ENCODE results near the gene CXCL12. TPM values are rescaled to one million over a fixed set of nuclear protein-coding genes. Genes with fewer than 3 reads are reported as not detected.
A peak's percentile ranks its signal among the peaks of the same experiment; 100 is the strongest.

CXCL12 gene
- polyA plus RNA-seq, 1 donor from 2014 or later = not detected

DNA sequence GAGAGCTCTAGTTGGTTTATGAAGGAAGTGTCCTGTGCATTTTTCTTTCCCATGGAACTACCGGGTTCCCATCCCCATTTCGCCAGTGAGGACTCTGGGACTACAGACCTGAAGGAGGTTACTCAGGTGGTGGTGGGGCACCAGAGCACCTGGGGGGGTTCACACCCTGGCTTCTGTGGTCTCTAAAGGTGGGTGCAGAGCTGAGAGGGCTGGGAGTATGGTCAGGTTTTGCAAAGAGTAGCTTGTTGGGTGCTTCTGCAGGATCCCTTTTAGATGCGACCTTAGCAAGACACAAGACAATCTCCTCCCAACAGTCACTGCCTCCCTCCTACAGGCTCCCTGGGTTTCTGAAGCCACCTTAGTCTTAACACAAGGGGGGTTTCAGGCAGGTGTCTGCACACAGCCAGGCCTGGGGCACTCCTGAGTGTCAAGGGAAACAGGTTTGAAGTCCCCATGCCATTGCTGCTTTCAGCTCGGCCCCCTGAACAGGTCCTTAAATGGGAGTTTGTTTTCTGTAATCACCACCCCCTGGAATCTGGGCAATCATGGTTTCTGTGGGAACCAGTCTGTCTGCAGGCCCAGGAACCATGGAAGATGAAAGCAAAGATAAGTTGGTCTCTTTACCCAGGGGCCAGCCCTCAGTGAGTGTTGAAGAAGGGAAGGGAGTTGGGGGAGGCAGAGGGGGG lies 9.9 kb upstream of the CXCL12 start:
- Mint-ChIP-seq H3K4me3 (no peak overlapping the region), H3K36me3 (peaks cover 1% of the 10 kb centered on the region), H3K27ac (no peak overlapping the region), H3K4me1 (no peaks in the 10 kb centered on the region), H3K27me3 (no peaks in the 10 kb centered on the region), H3K9me3 (peaks cover 0 to 3% (median 0%) of the 10 kb centered on the region in 3 donors)

DNA sequence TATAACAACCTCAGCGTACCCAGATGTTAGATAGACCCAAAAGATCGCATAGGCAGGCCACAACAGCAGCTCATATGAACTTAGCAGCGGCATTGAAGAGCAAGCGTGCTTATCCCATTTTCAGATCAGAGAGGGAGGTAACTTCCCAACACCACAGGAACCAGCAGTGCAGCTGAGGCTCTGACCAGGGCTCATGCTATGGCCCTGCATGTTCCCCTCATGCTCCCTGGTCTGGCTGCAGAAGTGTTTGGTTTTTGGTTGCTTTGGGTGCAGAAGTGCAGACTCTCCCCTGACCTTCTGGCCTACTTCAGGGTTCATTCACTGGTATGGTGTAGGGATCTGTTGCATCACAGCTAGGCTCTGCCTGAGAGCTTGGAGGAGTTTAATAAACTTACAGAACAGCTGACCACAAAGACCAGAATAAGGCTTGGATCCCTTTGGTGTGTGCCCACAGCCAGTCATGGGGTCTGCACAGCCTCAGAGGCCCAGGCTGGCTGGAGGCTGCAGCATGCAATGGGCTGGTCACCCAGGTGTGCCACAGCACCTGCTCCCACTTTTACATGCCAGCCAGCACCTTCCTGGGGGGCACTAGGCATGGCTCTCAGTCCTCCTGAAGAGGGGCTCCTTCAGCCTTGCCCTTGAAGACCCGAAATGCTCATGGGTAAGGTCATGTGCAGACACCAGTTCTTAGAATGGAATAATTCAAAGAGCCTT lies 9.1 kb upstream of the CXCL12 start:
- H3K4me1 Mint-ChIP-seq = no peaks in the 10 kb centered on the region
- H3K36me3 Mint-ChIP-seq = peaks cover 1% of the 10 kb centered on the region
- H3K27ac Mint-ChIP-seq = peak overlapping the region in 1 of 3 donors; percentile 52
- no peaks in the 10 kb centered on the region for H3K27me3 Mint-ChIP-seq
- peaks cover 0 to 3% (median 0%) of the 10 kb centered on the region in 3 donors for H3K9me3 Mint-ChIP-seq
- H3K4me3 Mint-ChIP-seq = no peak overlapping the region

DNA sequence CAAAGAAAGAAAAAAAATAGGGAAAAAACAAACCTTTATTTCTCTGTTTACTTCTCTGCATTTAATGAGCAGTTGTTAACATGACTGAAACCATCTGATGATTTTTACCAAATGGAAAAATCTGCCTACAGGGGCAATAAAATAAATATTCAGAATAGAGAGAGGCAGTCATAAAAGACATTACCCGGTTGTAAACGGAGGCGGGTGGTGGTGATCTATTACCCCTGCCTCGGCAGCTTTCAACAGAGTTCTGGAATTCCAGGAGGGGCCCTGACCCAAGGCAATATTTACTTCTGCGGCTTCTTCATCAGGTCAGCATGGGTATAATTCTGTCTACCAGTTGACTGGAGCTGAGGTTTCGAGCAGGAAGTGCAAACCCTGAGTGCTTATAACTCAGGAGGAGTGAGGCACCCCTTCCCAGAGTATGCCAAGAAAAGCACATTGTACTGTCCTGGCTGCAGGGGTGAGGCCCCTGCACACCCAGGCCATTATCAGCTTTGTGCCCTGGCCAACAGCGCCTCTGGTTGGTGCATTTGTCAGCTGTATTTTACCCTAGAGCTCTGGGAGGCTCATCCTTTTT lies 8.2 kb upstream of the CXCL12 start:
- Mint-ChIP-seq H3K9me3 (peaks cover 0 to 3% (median 0%) of the 10 kb centered on the region in 3 donors), H3K36me3 (peaks cover 1% of the 10 kb centered on the region), H3K27ac (peak overlapping the region in 1 of 3 donors; percentile 52), H3K4me1 (no peaks in the 10 kb centered on the region), H3K27me3 (peaks cover 3% of the 10 kb centered on the region), H3K4me3 (no peak overlapping the region)

DNA sequence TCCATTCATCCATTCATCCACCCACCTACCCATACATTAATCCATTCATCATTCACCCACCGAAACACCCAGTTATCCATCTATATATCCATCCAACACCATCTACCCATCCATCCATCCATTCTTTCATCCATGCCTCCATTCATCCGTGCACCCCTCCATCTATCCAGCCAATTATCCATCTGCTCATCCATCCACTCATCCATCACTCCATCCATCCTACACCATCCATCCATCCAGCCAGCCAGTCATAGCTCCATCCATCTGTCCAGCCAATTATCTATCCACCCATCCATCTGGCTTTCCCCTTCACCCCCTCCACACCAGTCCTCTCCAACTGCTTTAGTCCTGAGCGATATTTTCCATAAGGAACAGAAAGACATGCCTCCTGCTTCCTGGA lies 7.5 kb upstream of the CXCL12 start:
- H3K4me3 Mint-ChIP-seq = no peak overlapping the region
- H3K27me3 Mint-ChIP-seq = peaks cover 6% of the 10 kb centered on the region
- H3K27ac Mint-ChIP-seq = peak overlapping the region in 1 of 3 donors; percentile 2

DNA sequence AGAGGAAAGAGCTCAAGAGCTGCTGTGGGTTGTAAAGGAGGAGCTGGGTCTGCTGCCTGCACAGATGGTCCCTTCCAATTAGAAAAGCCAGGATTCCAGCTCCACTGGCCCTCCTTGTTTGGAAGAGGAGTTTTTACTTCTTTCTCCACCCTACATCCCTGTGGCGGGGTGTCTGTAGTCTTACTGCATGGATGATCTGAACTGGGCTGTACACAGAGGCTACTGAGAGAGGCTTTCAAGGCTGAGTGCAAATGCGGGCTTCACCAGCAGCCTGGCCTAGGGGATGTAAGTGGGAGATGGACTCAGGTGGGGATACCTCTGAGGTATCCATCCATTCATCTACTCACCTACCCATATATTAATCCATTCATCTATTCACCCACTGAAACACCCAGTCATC lies 7.1 kb upstream of the CXCL12 start:
- Mint-ChIP-seq H3K4me3 (no peak overlapping the region), H3K27me3 (peaks cover 8% of the 10 kb centered on the region), H3K9me3 (peaks cover 0 to 3% (median 0%) of the 10 kb centered on the region in 3 donors), H3K36me3 (peaks cover 1% of the 10 kb centered on the region), H3K27ac (no peak overlapping the region), H3K4me1 (no peaks in the 10 kb centered on the region)

More for the DNA sequence above, 7.5 kb upstream of the CXCL12 start:
- Mint-ChIP-seq H3K4me1 (no peaks in the 10 kb centered on the region), H3K36me3 (peaks cover 1% of the 10 kb centered on the region), H3K9me3 (peaks cover 0 to 3% (median 0%) of the 10 kb centered on the region in 3 donors)

DNA sequence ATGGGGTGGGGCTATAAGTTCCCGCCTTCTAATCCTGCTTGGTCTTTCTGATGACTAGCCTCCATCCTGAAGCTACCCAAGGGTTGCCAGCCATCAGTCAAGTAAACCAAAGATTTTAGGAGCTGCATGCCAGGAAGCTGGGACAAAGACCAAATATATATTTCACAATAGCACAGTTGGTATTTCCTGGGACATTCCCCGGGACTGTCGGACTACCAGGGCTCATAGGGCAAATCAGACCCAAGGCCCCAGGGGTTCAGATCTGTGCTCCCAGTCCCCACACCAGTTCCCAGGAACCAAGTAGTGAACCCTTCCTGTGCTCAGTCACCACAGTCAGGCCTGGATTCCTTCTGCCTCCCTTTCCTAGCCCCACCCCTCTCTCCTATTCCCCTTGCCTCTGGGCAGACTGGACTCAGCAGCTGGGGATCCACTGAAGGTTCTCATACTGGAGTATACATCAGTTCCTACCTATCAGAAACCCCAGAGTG lies 5.7 kb upstream of the CXCL12 start:
- peaks cover 0 to 3% (median 0%) of the 10 kb centered on the region in 3 donors for H3K9me3 Mint-ChIP-seq
- H3K4me3 Mint-ChIP-seq = no peak overlapping the region
- H3K27ac Mint-ChIP-seq = no peak overlapping the region
- peaks cover 1% of the 10 kb centered on the region for H3K36me3 Mint-ChIP-seq
- peaks cover 13% of the 10 kb centered on the region for H3K27me3 Mint-ChIP-seq
- peaks cover 0 to 2% (median 2%) of the 10 kb centered on the region in 3 donors for H3K4me1 Mint-ChIP-seq

DNA sequence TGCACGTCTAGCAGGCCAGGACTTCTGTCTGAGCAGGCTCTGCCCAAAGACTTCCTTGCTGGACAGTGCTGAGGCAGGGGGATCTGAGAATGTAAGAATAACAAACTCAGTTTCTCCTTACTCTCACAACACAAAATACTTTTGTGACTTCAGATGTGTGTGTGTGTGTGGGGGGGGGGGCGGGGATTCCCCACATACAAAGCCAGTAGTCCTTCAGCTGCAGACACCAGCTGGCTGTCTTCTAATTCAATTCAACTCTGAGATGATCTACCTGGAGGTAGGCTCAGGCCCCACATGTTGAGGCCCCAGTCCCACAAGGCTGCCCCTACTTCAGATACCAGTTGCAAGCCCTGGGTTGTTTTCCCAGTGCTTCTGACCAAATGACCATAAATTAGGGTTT lies 4.7 kb upstream of the CXCL12 start:
- Mint-ChIP-seq H3K27me3 (peaks cover 17% of the 10 kb centered on the region), H3K36me3 (no peaks in the 10 kb centered on the region), H3K27ac (no peak overlapping the region), H3K4me3 (no peak overlapping the region), H3K4me1 (peaks cover 0 to 3% (median 2%) of the 10 kb centered on the region in 3 donors), H3K9me3 (peaks cover 0 to 3% (median 0%) of the 10 kb centered on the region in 3 donors)

DNA sequence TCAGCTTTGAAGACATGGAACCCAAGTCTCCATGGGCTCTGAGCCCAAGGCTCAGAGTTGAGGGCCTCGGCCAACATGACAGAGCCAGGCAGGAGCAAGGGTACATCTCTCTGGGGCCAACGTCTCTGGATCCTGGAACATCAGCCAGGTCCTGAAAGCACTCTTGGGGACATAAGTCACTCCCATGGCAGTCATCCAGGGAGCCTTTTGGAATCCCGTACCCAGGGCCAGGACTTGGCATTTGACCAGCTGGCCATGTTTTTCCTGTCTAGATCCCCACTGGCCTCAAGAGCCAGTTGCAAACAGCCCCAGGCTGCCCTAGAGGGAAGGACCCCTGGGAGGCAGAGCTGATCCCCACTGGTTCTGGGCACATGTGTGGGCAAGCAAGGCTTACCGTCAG lies 4.3 kb upstream of the CXCL12 start:
- H3K27me3 Mint-ChIP-seq = peaks cover 17% of the 10 kb centered on the region
- no peaks in the 10 kb centered on the region for H3K36me3 Mint-ChIP-seq
- H3K4me3 Mint-ChIP-seq = no peak overlapping the region
- H3K4me1 Mint-ChIP-seq = peaks cover 0 to 3% (median 2%) of the 10 kb centered on the region in 3 donors
- H3K27ac Mint-ChIP-seq = no peak overlapping the region
- H3K9me3 Mint-ChIP-seq = peaks cover 0 to 3% (median 0%) of the 10 kb centered on the region in 3 donors

DNA sequence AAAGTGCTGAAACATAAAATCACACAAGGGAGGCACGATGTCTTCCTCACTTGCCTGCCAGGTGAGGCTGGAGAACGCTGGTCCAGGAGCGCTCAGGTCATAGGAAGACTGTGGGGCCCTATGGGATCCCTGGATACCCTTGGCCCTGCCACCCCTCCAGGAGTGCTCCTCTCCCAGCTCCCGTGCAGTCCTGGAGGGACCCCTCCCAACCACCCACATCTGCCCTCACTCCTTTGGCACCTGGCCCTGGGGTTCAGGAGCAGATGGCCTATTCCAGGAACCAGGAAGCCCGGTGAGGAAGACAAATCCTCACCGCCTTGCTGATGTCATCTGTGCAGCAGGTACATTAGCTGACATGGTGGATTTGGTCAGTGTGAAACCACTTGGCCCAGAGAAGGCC lies 3.7 kb upstream of the CXCL12 start:
- H3K9me3 Mint-ChIP-seq = peaks cover 0 to 1% (median 0%) of the 10 kb centered on the region in 3 donors
- H3K27ac Mint-ChIP-seq = no peak overlapping the region
- peaks cover 0 to 3% (median 2%) of the 10 kb centered on the region in 3 donors for H3K4me1 Mint-ChIP-seq
- H3K27me3 Mint-ChIP-seq = peaks cover 17% of the 10 kb centered on the region
- no peak overlapping the region for H3K4me3 Mint-ChIP-seq
- no peaks in the 10 kb centered on the region for H3K36me3 Mint-ChIP-seq

DNA sequence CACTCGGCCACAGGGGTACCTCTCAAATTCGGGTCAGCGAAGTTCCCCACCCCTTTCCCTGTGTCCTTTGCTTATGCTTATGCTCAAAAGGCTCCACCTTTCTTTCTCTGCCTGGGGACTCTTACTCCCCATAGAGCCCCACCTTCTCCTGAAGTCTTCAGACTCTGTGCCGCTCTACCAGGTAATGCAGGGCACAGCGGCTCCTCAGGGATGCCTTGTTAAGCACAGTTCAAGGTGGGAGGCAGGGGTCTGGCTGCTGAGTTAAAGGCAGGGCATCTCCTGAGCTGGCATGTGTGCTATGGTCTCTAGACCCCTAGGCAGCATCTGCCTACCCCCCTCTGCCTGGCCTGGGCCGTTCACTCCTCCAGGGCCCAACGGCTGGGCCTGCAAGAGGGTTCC lies 3.0 kb upstream of the CXCL12 start:
- Mint-ChIP-seq H3K36me3 (no peaks in the 10 kb centered on the region), H3K9me3 (no peaks in the 10 kb centered on the region), H3K4me3 (no peak overlapping the region), H3K27ac (no peak overlapping the region), H3K4me1 (peaks cover 0 to 3% (median 2%) of the 10 kb centered on the region in 3 donors), H3K27me3 (peaks cover 21% of the 10 kb centered on the region)

DNA sequence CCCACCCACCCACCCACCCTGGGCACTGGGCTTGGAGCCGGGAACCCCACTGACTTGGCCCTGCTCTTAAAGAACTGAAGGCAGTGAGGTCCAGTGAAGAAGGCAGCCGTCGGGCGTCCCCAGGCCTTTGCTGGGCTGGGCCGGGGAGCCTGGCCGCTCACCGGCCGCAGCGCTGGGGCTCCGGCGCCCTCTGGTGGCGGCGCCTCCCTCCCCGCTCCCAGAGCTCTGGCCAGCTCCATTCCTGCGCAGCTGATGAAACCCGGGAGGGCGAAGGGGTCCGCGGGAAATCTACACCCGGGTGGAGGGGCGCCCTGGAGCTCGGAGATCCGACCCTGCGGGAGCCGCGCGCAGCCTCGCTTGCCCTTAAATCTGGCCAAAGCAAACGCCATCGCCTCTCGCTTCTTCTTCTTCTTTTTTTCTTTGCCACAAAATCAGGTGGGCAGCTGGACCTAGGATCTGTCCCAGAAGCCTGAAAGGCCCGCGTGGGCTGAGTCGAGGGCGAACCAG lies 1.7 kb upstream of the CXCL12 start:
- H3K4me3 Mint-ChIP-seq = no peak overlapping the region
- H3K27ac Mint-ChIP-seq = no peak overlapping the region

DNA sequence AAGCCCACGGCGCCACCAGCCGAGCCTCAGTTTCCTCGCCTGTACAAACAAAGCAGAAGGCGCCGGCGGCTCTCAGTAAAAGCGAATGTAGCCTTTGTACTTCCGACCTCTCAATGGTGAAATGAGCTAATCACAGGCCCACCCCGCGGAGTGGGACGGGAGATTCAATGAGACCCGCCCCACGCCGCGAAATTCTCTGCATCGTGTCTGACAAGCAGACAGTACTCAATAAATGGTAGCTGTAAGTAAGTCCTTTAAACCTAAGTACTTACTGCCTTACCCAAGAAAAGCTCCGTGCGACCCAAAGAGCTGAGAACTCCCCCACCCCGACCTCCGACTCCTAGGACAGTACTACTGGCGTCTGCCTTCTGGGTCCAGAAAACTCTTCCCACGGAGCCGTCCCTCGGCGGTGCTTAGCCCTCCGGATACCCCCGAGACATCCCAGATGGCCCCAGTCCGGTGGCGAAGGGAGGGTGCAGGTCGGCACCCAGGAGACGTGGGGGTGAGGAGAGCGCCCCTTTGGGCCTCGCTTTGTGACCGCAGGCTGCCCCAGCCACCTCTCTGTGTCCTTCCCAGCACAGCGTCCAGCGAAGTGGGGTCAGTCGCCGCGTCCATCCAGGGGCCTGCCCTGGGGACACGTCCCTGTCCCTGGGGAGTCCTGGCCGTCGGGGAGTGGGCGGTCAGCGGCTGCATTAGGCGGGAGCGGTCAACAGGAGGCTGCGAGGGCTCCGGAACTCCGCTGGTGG lies 972 bp upstream of the CXCL12 start:
- H3K4me3 Mint-ChIP-seq = peak overlapping the region in 1 of 4 donors; percentile 63
- H3K27me3 Mint-ChIP-seq = peaks cover 24% of the 10 kb centered on the region

More for the DNA sequence above, 1.7 kb upstream of the CXCL12 start:
- Mint-ChIP-seq H3K27me3 (peaks cover 24% of the 10 kb centered on the region), H3K4me1 (peaks cover 0 to 3% (median 2%) of the 10 kb centered on the region in 3 donors), H3K9me3 (no peaks in the 10 kb centered on the region), H3K36me3 (peaks cover 1% of the 10 kb centered on the region)

DNA sequence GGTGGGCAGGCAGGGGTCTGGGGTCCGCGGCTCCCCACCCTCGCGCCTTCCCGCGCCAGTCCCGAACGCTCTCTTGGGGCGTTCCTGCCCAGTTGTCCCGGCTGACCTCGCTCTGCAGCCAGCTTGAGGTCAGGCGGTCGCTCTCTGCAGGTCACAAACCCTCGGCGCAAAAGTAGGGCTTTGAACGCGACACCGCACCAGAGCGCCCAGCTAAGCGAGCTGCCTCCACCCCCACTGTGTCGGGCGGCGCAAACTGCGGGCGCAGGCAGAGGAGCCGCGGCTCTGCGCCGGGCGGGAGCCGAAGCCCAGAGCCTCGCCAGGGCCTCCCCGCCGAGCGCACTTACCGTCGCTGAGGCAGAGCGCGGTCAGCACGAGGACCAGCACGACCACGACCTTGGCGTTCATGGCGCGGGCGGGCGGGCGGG lies 284 bp downstream of the CXCL12 start:
- H3K27me3 Mint-ChIP-seq = peaks cover 24% of the 10 kb centered on the region

More for the DNA sequence above, 972 bp upstream of the CXCL12 start:
- peaks cover 1% of the 10 kb centered on the region for H3K36me3 Mint-ChIP-seq
- H3K27ac Mint-ChIP-seq = no peak overlapping the region
- peaks cover 0 to 3% (median 2%) of the 10 kb centered on the region in 3 donors for H3K4me1 Mint-ChIP-seq
- H3K9me3 Mint-ChIP-seq = no peaks in the 10 kb centered on the region

More for the DNA sequence above, 284 bp downstream of the CXCL12 start:
- Mint-ChIP-seq H3K27ac (no peak overlapping the region), H3K9me3 (no peaks in the 10 kb centered on the region), H3K4me1 (peaks cover 0 to 3% (median 2%) of the 10 kb centered on the region in 3 donors), H3K36me3 (peaks cover 1% of the 10 kb centered on the region), H3K4me3 (no peak overlapping the region)
